HEK293 (cell line): ENCODE results near the gene PRMT5.
A peak's percentile ranks its signal among the peaks of the same experiment; 100 is the strongest.

Experiments
- CTCF ChIA-PET: fragments of 350-600 bp; formaldehyde crosslinking; extraction: SDS; loops from one replicate; lab custom pipeline; 2021; ENCODE audit warnings: antibody characterized with exemption; lab: Yijun Ruan, JAX
- POLR2A ChIA-PET: fragments of 300-600 bp; formaldehyde crosslinking; extraction: SDS; loops from one replicate; lab custom pipeline; 2020; ENCODE audit warnings: antibody characterized with exemption, inconsistent platforms; lab: Yijun Ruan, JAX
- H3K27ac ChIP-seq: fragments of 200-500 bp; sonication (Bioruptor generic); 2 replicates; pipeline ENCODE4 v1.5.1; 2014; ENCODE audit warnings: low read depth, low read length, control low read depth, inconsistent platforms; ENCODE audit errors: extremely low read depth
- H3K36me3 ChIP-seq, 2 experiments: fragments of 200-500 bp in 1 of 2; sonication (Bioruptor generic) in 1 of 2; 1 replicate in 1 of 2; 2 replicates in 1 of 2; pipeline ENCODE4 v1.5.1; 2014 to 2017; ENCODE audit warnings: inconsistent platforms in 2 of 2, low read length in 2 of 2; ENCODE audit not compliant: control insufficient read depth in 2 of 2, insufficient read depth in 1 of 2
- H3K4me1 ChIP-seq: fragments of 200-500 bp; sonication (Bioruptor generic); 2 replicates; pipeline ENCODE4 v1.5.1; 2014; ENCODE audit warnings: mild to moderate bottlenecking, low read length, inconsistent platforms; ENCODE audit not compliant: control insufficient read depth, insufficient read depth
- H3K4me3 ChIP-seq: 2 replicates; pipeline ENCODE4 v1.5.1; 2011; ENCODE audit warnings: low read depth, mild to moderate bottlenecking, control low read depth, low read length, moderate library complexity
- H3K9me3 ChIP-seq: fragments of 200-500 bp; sonication (Bioruptor generic); 2 replicates; pipeline ENCODE4 v1.5.1; 2014; ENCODE audit warnings: low read depth, low read length, inconsistent platforms; ENCODE audit not compliant: control insufficient read depth, insufficient read depth
- FEZF1 ChIP-seq: fragments of 450-650 bp; formaldehyde crosslinking; IDR thresholded peaks from 2 replicates; pipeline ENCODE4 v1.5.1; 2016; ENCODE audit warnings: missing biosample characterization, missing genetic modification characterization
- MEIS1 ChIP-seq: sonication (generic); formaldehyde crosslinking; IDR thresholded peaks from 2 replicates; pipeline ENCODE4 v1.8.1; 2022; ENCODE audit warnings: missing genetic modification reagents, mild to moderate bottlenecking, borderline replicate concordance
- OVOL3 ChIP-seq: fragments of 450-650 bp; formaldehyde crosslinking; IDR thresholded peaks from 2 replicates; pipeline ENCODE4 v1.5.1; 2016; ENCODE audit warnings: missing biosample characterization, missing genetic modification characterization
- PRDM1 ChIP-seq: fragments of 450-650 bp; formaldehyde crosslinking; IDR thresholded peaks from 2 replicates; pipeline ENCODE4; 2016; ENCODE audit warnings: missing biosample characterization, missing genetic modification characterization
- REPIN1 ChIP-seq: fragments of 450-650 bp; formaldehyde crosslinking; IDR thresholded peaks from 2 replicates; pipeline ENCODE4 v1.5.1; 2017; ENCODE audit warnings: missing biosample characterization, missing genetic modification characterization, low read depth
- SP7 ChIP-seq: fragments of 450-650 bp; formaldehyde crosslinking; IDR thresholded peaks from 2 replicates; pipeline ENCODE4 v1.5.1; 2016; ENCODE audit warnings: missing biosample characterization, missing genetic modification characterization
- ZBTB17 ChIP-seq: fragments of 450-650 bp; formaldehyde crosslinking; IDR thresholded peaks from 2 replicates; pipeline ENCODE4 v1.5.1; 2016; ENCODE audit warnings: missing biosample characterization, missing genetic modification characterization
- ZFP3 ChIP-seq: fragments of 450-650 bp; formaldehyde crosslinking; IDR thresholded peaks from 2 replicates; pipeline ENCODE4 v1.5.1; 2016; ENCODE audit warnings: low read depth, missing biosample characterization, missing genetic modification characterization
- ZNF19 ChIP-seq: fragments of 450-650 bp; formaldehyde crosslinking; IDR thresholded peaks from 2 replicates; pipeline ENCODE4; 2016; ENCODE audit warnings: missing biosample characterization, missing genetic modification characterization, low read depth
- ZNF274 ChIP-seq, 2 experiments: fragments of 200-500 bp in 1 of 2; fragments of 450-650 bp in 1 of 2; sonication (Bioruptor generic) in 1 of 2; formaldehyde crosslinking in 1 of 2; IDR thresholded peaks; 2 replicates each; pipeline versions ENCODE4 v1.5.1 to v1.6.1; 2014 to 2016; ENCODE audit warnings: borderline replicate concordance in 1 of 2, inconsistent platforms in 1 of 2, low read length in 1 of 2, missing biosample characterization in 1 of 2, missing genetic modification characterization in 1 of 2
- ZNF324 ChIP-seq: fragments of 450-650 bp; formaldehyde crosslinking; IDR thresholded peaks from 2 replicates; pipeline ENCODE4 v1.5.1; 2016; ENCODE audit warnings: missing biosample characterization, missing genetic modification characterization
- ZNF416 ChIP-seq: fragments of 450-650 bp; formaldehyde crosslinking; IDR thresholded peaks from 2 replicates; pipeline ENCODE4 v1.5.1; 2016; ENCODE audit warnings: missing biosample characterization, missing genetic modification characterization
- ZNF514 ChIP-seq: fragments of 450-650 bp; formaldehyde crosslinking; IDR thresholded peaks from 2 replicates; pipeline ENCODE4 v1.5.1; 2016; ENCODE audit warnings: missing biosample characterization, missing genetic modification characterization
- ZNF560 ChIP-seq: fragments of 450-650 bp; formaldehyde crosslinking; IDR thresholded peaks from 2 replicates; pipeline ENCODE4 v1.5.1; 2017; ENCODE audit warnings: missing biosample characterization, missing genetic modification characterization, borderline replicate concordance
- ZNF658 ChIP-seq: fragments of 450-650 bp; formaldehyde crosslinking; IDR thresholded peaks from 2 replicates; pipeline ENCODE4; 2016; ENCODE audit warnings: missing biosample characterization, missing genetic modification characterization
- ZNF664 ChIP-seq: fragments of 450-650 bp; formaldehyde crosslinking; IDR thresholded peaks from 2 replicates; pipeline ENCODE4 v1.5.1; 2016; ENCODE audit warnings: missing biosample characterization, missing genetic modification characterization
- ZNF843 ChIP-seq: fragments of 450-650 bp; formaldehyde crosslinking; IDR thresholded peaks from 2 replicates; pipeline ENCODE4 v1.5.1; 2016; ENCODE audit warnings: missing biosample characterization, missing genetic modification characterization
- ZSCAN16 ChIP-seq: fragments of 450-650 bp; formaldehyde crosslinking; IDR thresholded peaks from 2 replicates; pipeline ENCODE4 v1.5.1; 2016; ENCODE audit warnings: missing biosample characterization, missing genetic modification characterization
- ZSCAN23 ChIP-seq: fragments of 450-650 bp; formaldehyde crosslinking; IDR thresholded peaks from 2 replicates; pipeline ENCODE4 v1.5.1; 2016; ENCODE audit warnings: missing biosample characterization, missing genetic modification characterization
- TF ChIP-seq, protein P1 (sequence below): fragments of 450-650 bp; formaldehyde crosslinking; IDR thresholded peaks from 2 replicates; pipeline ENCODE4 v1.5.1; 2016; ENCODE audit warnings: missing biosample characterization, missing genetic modification characterization, low read depth
- TF ChIP-seq, protein P2 (sequence below): fragments of 450-650 bp; formaldehyde crosslinking; IDR thresholded peaks from 2 replicates; pipeline ENCODE4 v1.5.1; 2017; ENCODE audit warnings: missing biosample characterization, missing genetic modification characterization
- TF ChIP-seq, protein P3 (sequence below): fragments of 450-650 bp; formaldehyde crosslinking; IDR thresholded peaks from 2 replicates; pipeline ENCODE4 v1.5.1; 2016; ENCODE audit warnings: missing biosample characterization, missing genetic modification characterization
- TF ChIP-seq, protein P4 (sequence below): fragments of 450-650 bp; formaldehyde crosslinking; IDR thresholded peaks from 2 replicates; pipeline ENCODE4 v1.5.1; 2016; ENCODE audit warnings: missing biosample characterization, missing genetic modification characterization

Gene PRMT5

DNA sequence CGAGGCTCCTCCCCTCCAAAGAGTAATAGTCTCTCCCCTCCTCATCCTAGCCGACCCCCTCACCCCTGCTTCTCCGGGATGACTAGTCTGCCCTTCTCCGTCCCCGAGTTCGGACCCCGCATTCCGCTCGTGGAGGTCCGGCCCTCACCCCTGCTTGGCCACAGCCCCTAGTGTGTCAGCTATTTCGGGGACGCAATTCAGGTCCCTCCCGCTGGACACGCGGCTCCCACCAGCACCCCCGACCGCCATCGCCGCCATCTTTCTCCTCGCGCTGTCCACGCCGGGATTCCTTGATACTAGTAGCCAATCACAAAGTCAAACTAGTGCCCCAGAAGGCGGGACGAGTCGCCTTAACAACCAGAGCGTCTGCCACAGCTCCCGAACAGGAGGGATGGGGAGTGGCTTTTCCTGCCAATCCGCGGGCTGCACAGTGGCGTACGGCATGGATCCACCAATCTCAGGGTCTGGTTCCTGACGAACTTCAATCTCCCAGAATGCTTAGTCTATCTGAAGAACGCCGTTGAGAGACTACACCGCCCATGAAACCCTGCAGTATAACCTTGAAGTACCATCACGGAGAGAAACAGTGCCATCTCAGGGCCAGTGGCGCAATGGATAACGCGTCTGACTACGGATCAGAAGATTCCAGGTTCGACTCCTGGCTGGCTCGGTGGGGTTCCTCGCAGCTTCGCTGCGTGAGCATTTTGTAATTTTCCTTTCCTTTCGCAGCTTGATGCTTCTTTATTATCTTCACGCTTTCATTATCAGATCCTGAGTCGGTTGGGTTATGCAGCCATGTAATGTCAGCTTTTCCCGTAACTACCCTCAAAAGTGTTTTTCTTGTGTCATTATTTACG lies at the start of gene PRMT5 (continued):
- no peak for TF ChIP-seq ZSCAN16 (tag by site-specific recombination)
- TF ChIP-seq, all 188 proteins: peak for 61

DNA sequence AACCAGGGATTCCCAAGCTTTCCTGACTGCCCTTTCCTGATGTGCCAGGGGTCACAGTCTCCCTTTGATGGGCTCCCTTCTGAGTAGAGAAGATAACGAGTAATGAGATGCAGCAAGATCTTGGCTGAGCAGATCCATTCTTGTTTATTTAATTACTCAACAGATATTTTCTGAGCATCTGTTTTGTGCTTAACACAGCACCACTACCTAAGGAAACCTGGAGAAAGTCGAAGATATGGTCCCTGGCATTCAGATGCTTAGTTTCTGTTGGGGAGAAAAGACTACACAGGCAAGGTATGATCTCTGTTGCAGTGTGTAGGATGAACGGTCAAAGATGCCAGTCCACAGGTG lies 49.3 kb upstream of the PRMT5 start:
- no peak overlapping the region for H3K4me3 ChIP-seq
- CTCF ChIA-PET, result interaction anchor here (0.6 to 7.9 kb wide), 12 partner anchors 7 to 680 kb away, joined by 3 to 227 read pairs (median 4); partner anchors contain the start of genes AJUBA, CDH24, HAUS4 and PRMT5
- peaks cover 33% of the 10 kb centered on the region for H3K4me1 ChIP-seq
- H3K9me3 ChIP-seq, result no peaks in the 10 kb centered on the region
- peak overlapping the region; percentile 32; the same call in 1 of the 2 replicates for H3K27ac ChIP-seq
- H3K36me3 ChIP-seq, result peaks cover 0 to 26% of the 10 kb centered on the region in 2 experiments; a peak in 2 of 3 replicates
- POLR2A ChIA-PET, result interaction anchor here (0.9 to 2.9 kb wide), 8 partner anchors 8 to 83 kb away, joined by 3 to 26 read pairs (median 7); partner anchors contain the start of genes CDH24, HAUS4 and PRMT5
- TF ChIP-seq ZNF658 (no peak), FEZF1 (tag by site-specific recombination) (no peak), PRDM1 (peak; percentile 36; the same call in 1 of the 2 replicates), ZNF843 (tag by site-specific recombination) (no peak), SP7 (tag by site-specific recombination) (no peak), ZNF416 (tag by site-specific recombination) (no peak), OVOL3 (tag by site-specific recombination) (no peak), ZNF664 (tag by site-specific recombination) (peak; percentile 88), ZNF514 (tag by site-specific recombination) (no peak)
- TF ChIP-seq, protein P1, sequence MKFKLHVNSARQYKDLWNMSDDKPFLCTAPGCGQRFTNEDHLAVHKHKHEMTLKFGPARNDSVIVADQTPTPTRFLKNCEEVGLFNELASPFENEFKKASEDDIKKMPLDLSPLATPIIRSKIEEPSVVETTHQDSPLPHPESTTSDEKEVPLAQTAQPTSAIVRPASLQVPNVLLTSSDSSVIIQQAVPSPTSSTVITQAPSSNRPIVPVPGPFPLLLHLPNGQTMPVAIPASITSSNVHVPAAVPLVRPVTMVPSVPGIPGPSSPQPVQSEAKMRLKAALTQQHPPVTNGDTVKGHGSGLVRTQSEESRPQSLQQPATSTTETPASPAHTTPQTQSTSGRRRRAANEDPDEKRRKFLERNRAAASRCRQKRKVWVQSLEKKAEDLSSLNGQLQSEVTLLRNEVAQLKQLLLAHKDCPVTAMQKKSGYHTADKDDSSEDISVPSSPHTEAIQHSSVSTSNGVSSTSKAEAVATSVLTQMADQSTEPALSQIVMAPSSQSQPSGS, result no peak
- TF ChIP-seq, all 188 proteins: peak for 2

GRCh38 chr14:22977684-22978486 lies 48.7 kb upstream of the PRMT5 start:
- ChIA-PET POLR2A (interaction anchor here (0.6 to 2.9 kb wide), 17 partner anchors 8 to 581 kb away, joined by 3 to 26 read pairs (median 7); partner anchors contain the start of genes ACIN1, C14orf119, CDH24 and HAUS4), CTCF (interaction anchor here (0.6 to 7.9 kb wide), 15 partner anchors 8 to 142 kb away, joined by 3 to 227 read pairs (median 5); partner anchors contain the start of genes ACIN1, AJUBA, C14orf119 and CDH24)
- H3K36me3 ChIP-seq, result peaks cover 0 to 32% of the 10 kb centered on the region in 2 experiments; a peak in 2 of 3 replicates
- no peaks in the 10 kb centered on the region for H3K9me3 ChIP-seq
- H3K27ac ChIP-seq, result peak overlapping the region; percentile 51; the same call in 1 of the 2 replicates
- peaks cover 29% of the 10 kb centered on the region for H3K4me1 ChIP-seq
- H3K4me3 ChIP-seq, result no peak overlapping the region
- TF ChIP-seq, protein P2, sequence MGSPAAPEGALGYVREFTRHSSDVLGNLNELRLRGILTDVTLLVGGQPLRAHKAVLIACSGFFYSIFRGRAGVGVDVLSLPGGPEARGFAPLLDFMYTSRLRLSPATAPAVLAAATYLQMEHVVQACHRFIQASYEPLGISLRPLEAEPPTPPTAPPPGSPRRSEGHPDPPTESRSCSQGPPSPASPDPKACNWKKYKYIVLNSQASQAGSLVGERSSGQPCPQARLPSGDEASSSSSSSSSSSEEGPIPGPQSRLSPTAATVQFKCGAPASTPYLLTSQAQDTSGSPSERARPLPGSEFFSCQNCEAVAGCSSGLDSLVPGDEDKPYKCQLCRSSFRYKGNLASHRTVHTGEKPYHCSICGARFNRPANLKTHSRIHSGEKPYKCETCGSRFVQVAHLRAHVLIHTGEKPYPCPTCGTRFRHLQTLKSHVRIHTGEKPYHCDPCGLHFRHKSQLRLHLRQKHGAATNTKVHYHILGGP, result no peak
- TF ChIP-seq, protein P3, sequence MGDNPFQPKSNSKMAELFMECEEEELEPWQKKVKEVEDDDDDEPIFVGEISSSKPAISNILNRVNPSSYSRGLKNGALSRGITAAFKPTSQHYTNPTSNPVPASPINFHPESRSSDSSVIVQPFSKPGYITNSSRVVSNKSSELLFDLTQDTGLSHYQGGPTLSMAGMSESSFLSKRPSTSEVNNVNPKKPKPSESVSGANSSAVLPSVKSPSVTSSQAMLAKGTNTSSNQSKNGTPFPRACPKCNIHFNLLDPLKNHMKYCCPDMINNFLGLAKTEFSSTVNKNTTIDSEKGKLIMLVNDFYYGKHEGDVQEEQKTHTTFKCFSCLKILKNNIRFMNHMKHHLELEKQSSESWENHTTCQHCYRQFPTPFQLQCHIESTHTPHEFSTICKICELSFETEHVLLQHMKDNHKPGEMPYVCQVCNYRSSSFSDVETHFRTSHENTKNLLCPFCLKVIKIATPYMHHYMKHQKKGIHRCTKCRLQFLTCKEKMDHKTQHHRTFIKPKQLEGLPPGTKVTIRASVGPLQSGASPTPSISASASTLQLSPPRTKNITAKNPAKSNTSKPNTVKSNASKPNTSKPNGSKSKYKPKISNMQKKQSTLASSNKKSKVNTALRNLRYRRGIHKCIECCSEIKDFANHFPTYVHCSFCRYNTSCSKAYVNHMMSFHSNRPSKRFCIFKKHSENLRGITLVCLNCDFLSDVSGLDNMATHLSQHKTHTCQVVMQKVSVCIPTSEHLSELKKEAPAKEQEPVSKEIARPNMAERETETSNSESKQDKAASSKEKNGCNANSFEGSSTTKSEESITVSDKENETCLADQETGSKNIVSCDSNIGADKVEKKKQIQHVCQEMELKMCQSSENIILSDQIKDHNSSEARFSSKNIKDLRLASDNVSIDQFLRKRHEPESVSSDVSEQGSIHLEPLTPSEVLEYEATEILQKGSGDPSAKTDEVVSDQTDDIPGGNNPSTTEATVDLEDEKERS (tag by site-specific recombination), result no peak
- TF ChIP-seq ZNF324 (tag by site-specific recombination), result 0 out of 2 replicates have a peak, but pooled peaks have one; percentile 30
- 0 out of 2 replicates have a peak, but pooled peaks have one; percentile 10 for TF ChIP-seq ZSCAN23 (tag by site-specific recombination)
- TF ChIP-seq ZNF19 (tag by site-specific recombination), result no peak
- TF ChIP-seq ZNF274 (IDR thresholded peaks at IDR 0.05; ENCODE audit: low read length), result no peak
- no peak for TF ChIP-seq ZNF274 (tag by site-specific recombination; IDR thresholded peaks at IDR 0.05; ENCODE audit: borderline replicate concordance)
- no peak for TF ChIP-seq MEIS1 (CRISPR knock-in tag)
- TF ChIP-seq ZBTB17 (tag by site-specific recombination), result peak; percentile 35; the same call in 1 of the 2 replicates
- TF ChIP-seq, protein P4, sequence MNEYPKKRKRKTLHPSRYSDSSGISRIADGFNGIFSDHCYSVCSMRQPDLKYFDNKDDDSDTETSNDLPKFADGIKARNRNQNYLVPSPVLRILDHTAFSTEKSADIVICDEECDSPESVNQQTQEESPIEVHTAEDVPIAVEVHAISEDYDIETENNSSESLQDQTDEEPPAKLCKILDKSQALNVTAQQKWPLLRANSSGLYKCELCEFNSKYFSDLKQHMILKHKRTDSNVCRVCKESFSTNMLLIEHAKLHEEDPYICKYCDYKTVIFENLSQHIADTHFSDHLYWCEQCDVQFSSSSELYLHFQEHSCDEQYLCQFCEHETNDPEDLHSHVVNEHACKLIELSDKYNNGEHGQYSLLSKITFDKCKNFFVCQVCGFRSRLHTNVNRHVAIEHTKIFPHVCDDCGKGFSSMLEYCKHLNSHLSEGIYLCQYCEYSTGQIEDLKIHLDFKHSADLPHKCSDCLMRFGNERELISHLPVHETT (tag by site-specific recombination), result no peak
- TF ChIP-seq ZFP3 (tag by site-specific recombination), result no peak
- no peak for TF ChIP-seq ZNF560 (tag by site-specific recombination)
- no peak for TF ChIP-seq REPIN1
